Upper lobe of left lung (tissue), 6 donors: ENCODE measurements around the gene BIRC3. TPM values are rescaled to one million over a fixed set of nuclear protein-coding genes. Genes with fewer than 3 reads are reported as not detected.

Source experiments
- ATAC-seq, 2 donors: fragments of 200-7000 bp; cut with Tn5 transposase; one replicate each; pipeline ENCODE4 v1.9.1; 2022; ENCODE audit warnings: mild to moderate bottlenecking in 2 of 2, moderate library complexity in 2 of 2; ENCODE audit not compliant: low FRiP score in 2 of 2
- DNase-seq, 2 donors: peaks; one replicate each; pipeline ENCODE4 v3.0.0-alpha.2; 2019 to 2020
- H3K27ac ChIP-seq, 4 donors: fragments of 200-600 bp; sonication (generic); one replicate each; pipeline ENCODE4 v1.5.1; 2016 to 2019
- H3K27me3 ChIP-seq, 4 donors: fragments of 200-600 bp; sonication (generic); one replicate each; pipeline ENCODE4 v1.5.1; 2017 to 2019
- H3K36me3 ChIP-seq, 4 donors: fragments of 200-600 bp; sonication (generic); one replicate each; pipeline ENCODE4 v1.5.1; 2016 to 2019
- H3K4me1 ChIP-seq, 4 donors: fragments of 200-600 bp; sonication (generic); one replicate each; pipeline ENCODE4 v1.5.1; 2018 to 2019
- H3K4me3 ChIP-seq, 4 donors: fragments of 200-600 bp; sonication (generic); one replicate each; pipeline ENCODE4 v1.5.1; 2017 to 2019; ENCODE audit warnings: mild to moderate bottlenecking in 2 of 4, moderate library complexity in 1 of 4
- H3K9me3 ChIP-seq, 4 donors: fragments of 200-600 bp; sonication (generic); one replicate each; pipeline ENCODE4 v1.5.1; 2018 to 2019
- CTCF ChIP-seq, 6 experiments: fragments of 450-650 bp in 4 of 6; fragments of 200-600 bp in 2 of 6; sonication (generic) in 2 of 6; IDR thresholded peaks; one replicate each; pipeline ENCODE4 v1.5.1; 2016 to 2019; ENCODE audit warnings: antibody characterized with exemption in 6 of 6
- EP300 ChIP-seq, 4 donors: sonication (generic); formaldehyde crosslinking; IDR thresholded peaks; one replicate each; pipeline ENCODE4 v1.5.1; 2017; ENCODE audit warnings: antibody characterized with exemption in 4 of 4, control low read depth in 2 of 4
- POLR2A ChIP-seq, 4 donors: fragments of 450-650 bp; IDR thresholded peaks; one replicate each; pipeline ENCODE4 v1.5.1; 2016 to 2017; ENCODE audit warnings: antibody characterized with exemption in 4 of 4, mild to moderate bottlenecking in 2 of 4
- POLR2AphosphoS5 ChIP-seq, 2 donors: sonication (generic); formaldehyde crosslinking; IDR thresholded peaks; one replicate each; pipeline ENCODE4 v1.5.1; 2017; ENCODE audit warnings: antibody characterized with exemption in 2 of 2
- WGBS, 2 donors: methylation state at CpG; one replicate each; pipeline ENCODE4 v1.1.5; 2017 to 2018; 5-methylcytosine and 5-hydroxymethylcytosine counted together
- total RNA-seq, 6 donors: library from RNA; depleted of rRNA in 4 of 6; stranded (reverse); fragments of >200 nt in 4 of 6; gene quantifications; one replicate each; pipeline versions ENCODE4 v1.1.0 to v1.2.1, GENCODE V29; 2016 to 2021
- donor health status: DM: no; HTN: no; CAD: no; lungs with moderate emphysema.
- donor health status: DM: no; HTN: yes; CAD: no; lungs with severe emphysema.

The BIRC3 gene
- total RNA-seq, 6 donors from 2014 or later, result 8.8 to 39.5 (median 19.1) TPM

GRCh38 chr11:102287964-102288724, 29.1 kb upstream of the BIRC3 start:
- WGBS, 2 donors, result 33 to 36% methylated on average over 13 of the region's 13 CpGs
- peak in 1 of 2 donors; percentile 47 for DNase-seq

GRCh38 chr11:102288725-102289083, 28.6 kb upstream of the BIRC3 start:
- no peaks in the 10 kb centered on the region for H3K9me3 ChIP-seq
- 71 to 83% methylated on average over 3 of the region's 3 CpGs for WGBS, 2 donors
- DNase-seq (no peak), ATAC-seq (no peak)
- H3K36me3 ChIP-seq, result no peaks in the 10 kb centered on the region
- H3K27ac ChIP-seq, result no peak overlapping the region
- TF ChIP-seq POLR2A (IDR thresholded peaks at IDR 0.05), result no peak
- no peak for TF ChIP-seq POLR2AphosphoS5 (IDR thresholded peaks at IDR 0.05)
- no peak for TF ChIP-seq CTCF (IDR thresholded peaks at IDR 0.05)
- TF ChIP-seq EP300 (IDR thresholded peaks at IDR 0.05), result no peak
- H3K4me1 ChIP-seq, result peaks cover 5 to 11% (median 10%) of the 10 kb centered on the region in 4 donors
- no peak overlapping the region for H3K4me3 ChIP-seq
- H3K27me3 ChIP-seq, result no peaks in the 10 kb centered on the region

More at GRCh38 chr11:102287964-102288724, 29.1 kb upstream of the BIRC3 start:
- no peaks in the 10 kb centered on the region for H3K9me3 ChIP-seq
- peak overlapping the region in 1 of 4 donors; percentile 22 for H3K4me3 ChIP-seq
- ATAC-seq, result peak; percentile 91 to 93
- no peak overlapping the region for H3K27ac ChIP-seq
- H3K27me3 ChIP-seq, result no peaks in the 10 kb centered on the region
- peaks cover 5 to 10% (median 9%) of the 10 kb centered on the region in 4 donors for H3K4me1 ChIP-seq
- no peaks in the 10 kb centered on the region for H3K36me3 ChIP-seq
- no peak for TF ChIP-seq EP300 (IDR thresholded peaks at IDR 0.05)
- TF ChIP-seq POLR2A (IDR thresholded peaks at IDR 0.05), result no peak
- peak; percentile 61 to 87 (median 80) for TF ChIP-seq CTCF (IDR thresholded peaks at IDR 0.05)
- no peak for TF ChIP-seq POLR2AphosphoS5 (IDR thresholded peaks at IDR 0.05)

- 32% methylated on average over 3 of the region's 3 CpGs for WGBS, 2 donors
- TF ChIP-seq POLR2A (IDR thresholded peaks at IDR 0.05) (no peak), CTCF (IDR thresholded peaks at IDR 0.05) (no peak), EP300 (IDR thresholded peaks at IDR 0.05) (no peak), POLR2AphosphoS5 (IDR thresholded peaks at IDR 0.05) (no peak)
- ATAC-seq, result peak in 1 of 2 donors; percentile 16
Observed at GRCh38 chr11:102289592-102289991, 27.7 kb upstream of the BIRC3 start.

GRCh38 chr11:102291831-102292230, 25.5 kb upstream of the BIRC3 start:
- Histone ChIP-seq H3K27ac (no peak overlapping the region), H3K36me3 (no peaks in the 10 kb centered on the region), H3K4me1 (peaks cover 5 to 16% (median 13%) of the 10 kb centered on the region in 4 donors), H3K27me3 (no peaks in the 10 kb centered on the region), H3K4me3 (no peak overlapping the region), H3K9me3 (no peaks in the 10 kb centered on the region)
- DNase-seq (no peak), ATAC-seq (no peak)
- TF ChIP-seq EP300 (IDR thresholded peaks at IDR 0.05), result no peak
- TF ChIP-seq POLR2AphosphoS5 (IDR thresholded peaks at IDR 0.05), result no peak
- TF ChIP-seq POLR2A (IDR thresholded peaks at IDR 0.05), result no peak
- TF ChIP-seq CTCF (IDR thresholded peaks at IDR 0.05), result no peak
- 96 to 100% methylated on average over 1 of the region's 1 CpG for WGBS, 2 donors

More at GRCh38 chr11:102289592-102289991, 27.7 kb upstream of the BIRC3 start:
- DNase-seq, result no peak
- Histone ChIP-seq H3K27me3 (no peaks in the 10 kb centered on the region), H3K4me1 (peaks cover 5 to 16% (median 13%) of the 10 kb centered on the region in 4 donors), H3K27ac (peak overlapping the region in 1 of 4 donors; percentile 15), H3K9me3 (no peaks in the 10 kb centered on the region), H3K36me3 (no peaks in the 10 kb centered on the region), H3K4me3 (no peak overlapping the region)
